HL-60/S4 (cell line): Measurements from ENCODE around the gene TAAR1.
"Not testable (repeated sequence)": the region's sequence is repeated elsewhere in the genome, so short reads cannot be mapped to it uniquely, and the experiment has no call there.

ENCODE experiments used
- in situ Hi-C: fragments of 300-500 bp; cut with MboI; formaldehyde crosslinking; loops from 2 replicates; pipeline ENCODE4 v1.14.3; 2022; ENCODE audit warnings: low sequenced_read_pairs

Gene TAAR1

GRCh38 chr6:132659082-132659481 lies at the start of gene TAAR1:
Gene TAAR1, minus strand, starts transcription at chr6:132659182. Its CDS starts 13,179 bp downstream, at chr6:132646003.
- in situ Hi-C loops, result no loop called here

- in situ Hi-C loops, result no loop called here
These were observed 49.8 kb upstream of the TAAR1 start for GRCh38 chr6:132708771-132709170.

- in situ Hi-C loops, result no loop called here
These were observed 49.0 kb upstream of the TAAR1 start for GRCh38 chr6:132708002-132708401.

GRCh38 chr6:132706756-132707155 lies 47.8 kb upstream of the TAAR1 start:
- in situ Hi-C loops, result not testable (repeated sequence)

- in situ Hi-C loops, result no loop called here
These were observed 45.0 kb upstream of the TAAR1 start for GRCh38 chr6:132703936-132704335.

GRCh38 chr6:132698608-132699007 lies 39.6 kb upstream of the TAAR1 start:
- in situ Hi-C loops, result no loop called here

GRCh38 chr6:132695773-132696172 lies 36.8 kb upstream of the TAAR1 start:
- in situ Hi-C loops, result no loop called here

GRCh38 chr6:132693478-132693877 lies 34.5 kb upstream of the TAAR1 start:
- in situ Hi-C loops, result no loop called here

- in situ Hi-C loops, result no loop called here
These were observed 31.7 kb upstream of the TAAR1 start for GRCh38 chr6:132690678-132691077.

GRCh38 chr6:132687306-132687705 lies 28.3 kb upstream of the TAAR1 start:
- in situ Hi-C loops, result no loop called here

- in situ Hi-C loops, result no loop called here
These were observed 27.5 kb upstream of the TAAR1 start for GRCh38 chr6:132686531-132686930.

- in situ Hi-C loops, result no loop called here
These were observed 26.0 kb upstream of the TAAR1 start for GRCh38 chr6:132685009-132685408.

- in situ Hi-C loops, result no loop called here
These were observed 25.3 kb upstream of the TAAR1 start for GRCh38 chr6:132684272-132684671.

GRCh38 chr6:132683543-132683942 lies 24.6 kb upstream of the TAAR1 start:
- in situ Hi-C loops, result no loop called here

- in situ Hi-C loops, result not testable (repeated sequence)
These were observed 20.1 kb upstream of the TAAR1 start for GRCh38 chr6:132679094-132679493.

- in situ Hi-C loops, result no loop called here
These were observed 16.8 kb upstream of the TAAR1 start for GRCh38 chr6:132675749-132676148.

GRCh38 chr6:132675002-132675401 lies 16.0 kb upstream of the TAAR1 start:
- in situ Hi-C loops, result no loop called here

- in situ Hi-C loops, result no loop called here
These were observed 14.6 kb upstream of the TAAR1 start for GRCh38 chr6:132673376-132674094.

- in situ Hi-C loops, result no loop called here
These were observed 12.3 kb upstream of the TAAR1 start for GRCh38 chr6:132671295-132671694.

GRCh38 chr6:132669690-132670291 lies 10.8 kb upstream of the TAAR1 start:
- in situ Hi-C loops, result no loop called here

GRCh38 chr6:132666118-132666517 lies 7.1 kb upstream of the TAAR1 start:
- in situ Hi-C loops, result no loop called here

- in situ Hi-C loops, result no loop called here
These were observed 5.5 kb upstream of the TAAR1 start for GRCh38 chr6:132664309-132665034.
